Measurements from ENCODE around the gene IL20RA. TPM values are rescaled to one million over a fixed set of nuclear protein-coding genes. Genes with fewer than 3 reads are reported as not detected.

IL20RA gene
- total and polyA plus RNA-seq, 2 donors (not counting 3 experiments of a cell fraction or from before 2014, with no cell fraction given): not detected

DNA sequence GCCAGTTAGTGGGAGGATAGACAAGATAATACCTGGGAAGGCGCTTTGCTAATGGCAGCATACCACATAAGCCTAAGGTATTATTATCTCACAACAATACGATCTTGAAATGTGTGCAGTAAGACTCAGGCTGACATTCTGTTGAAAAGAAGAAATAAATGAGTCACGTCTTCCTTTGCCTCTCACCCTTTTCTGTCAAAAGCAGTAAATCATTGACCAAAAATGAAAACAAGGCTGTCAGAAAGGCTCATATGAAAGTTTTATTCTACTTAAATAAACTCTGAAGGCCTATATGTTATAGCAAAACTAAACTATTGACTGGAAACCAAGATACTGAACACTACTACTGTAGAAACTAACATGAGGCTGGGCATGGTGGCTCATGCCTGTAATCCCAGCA is 43.1 kb upstream of the IL20RA start:
- Histone ChIP-seq H3K9me3 (replicated peaks; ENCODE audit: control insufficient read depth, insufficient read depth, low read length) (no peaks in the 10 kb centered on the region), H3K4me2 (ENCODE audit: insufficient read depth, low read length) (no peak overlapping the region), H4K20me1 (replicated peaks; ENCODE audit: control insufficient read depth, extremely low read depth, insufficient read depth, low read length) (no peaks in the 10 kb centered on the region), H3K36me3 (ENCODE audit: control insufficient read depth in 2 of 2, extremely low read depth in 1 of 2, insufficient read depth in 2 of 2, low read length in 2 of 2) (no peaks in the 10 kb centered on the region), H3K4me1 (ENCODE audit: control insufficient read depth, extremely low read depth, insufficient read depth, low read length) (no peaks in the 10 kb centered on the region), H3K4me3 (replicated peaks in 1 of 3; ENCODE audit: insufficient read depth in 1 of 3, low read depth in 1 of 3, low read length in 3 of 3) (no peak overlapping the region), H3K27ac (ENCODE audit: insufficient read depth, low read depth, low read length) (no peak overlapping the region), H3K79me2 (ENCODE audit: control insufficient read depth, insufficient read depth, low read length) (no peaks in the 10 kb centered on the region), H3K9ac (replicated peaks; ENCODE audit: extremely low read depth, insufficient read depth, low read length) (no peak overlapping the region), H2AFZ (ENCODE audit: low read depth, low read length) (no peak overlapping the region), H3K27me3 (ENCODE audit: control insufficient read depth in 2 of 2, insufficient read depth in 2 of 2, low read length in 2 of 2) (no peaks in the 10 kb centered on the region), H3K9me1 (replicated peaks; ENCODE audit: control insufficient read depth, extremely low read depth, insufficient read depth, low read length) (no peaks in the 10 kb centered on the region)
- FAIRE-seq (no peak), DNase-seq (ENCODE audit: low read depth, low spot score) (no peak)
- BruUV-seq (replicated peaks): no TSS peak
- ChIA-PET CTCF (interaction anchor here (1.7 to 1.9 kb wide), 2 partner anchors 10 to 11 kb away, joined by 5 to 10 read pairs; no protein-coding TSS in a partner anchor), POLR2A (no interaction called here)
- dilution Hi-C loops (cut with MboI; ENCODE audit: extremely low pct_ligation_motif_present, low sequenced_read_pairs): no loop called here
- intact Hi-C loops (cut with micrococcal nuclease): no loop called here
- no peak for TF ChIP-seq EZH2 (IDR thresholded peaks at IDR 0.05; ENCODE audit: borderline replicate concordance, low read depth, low read length, severe bottlenecking)
- no peak for TF ChIP-seq GATA2 (IDR thresholded peaks at IDR 0.05; ENCODE audit: insufficient read depth, insufficient read length, low read depth, low read length)
- TF ChIP-seq, protein P1, sequence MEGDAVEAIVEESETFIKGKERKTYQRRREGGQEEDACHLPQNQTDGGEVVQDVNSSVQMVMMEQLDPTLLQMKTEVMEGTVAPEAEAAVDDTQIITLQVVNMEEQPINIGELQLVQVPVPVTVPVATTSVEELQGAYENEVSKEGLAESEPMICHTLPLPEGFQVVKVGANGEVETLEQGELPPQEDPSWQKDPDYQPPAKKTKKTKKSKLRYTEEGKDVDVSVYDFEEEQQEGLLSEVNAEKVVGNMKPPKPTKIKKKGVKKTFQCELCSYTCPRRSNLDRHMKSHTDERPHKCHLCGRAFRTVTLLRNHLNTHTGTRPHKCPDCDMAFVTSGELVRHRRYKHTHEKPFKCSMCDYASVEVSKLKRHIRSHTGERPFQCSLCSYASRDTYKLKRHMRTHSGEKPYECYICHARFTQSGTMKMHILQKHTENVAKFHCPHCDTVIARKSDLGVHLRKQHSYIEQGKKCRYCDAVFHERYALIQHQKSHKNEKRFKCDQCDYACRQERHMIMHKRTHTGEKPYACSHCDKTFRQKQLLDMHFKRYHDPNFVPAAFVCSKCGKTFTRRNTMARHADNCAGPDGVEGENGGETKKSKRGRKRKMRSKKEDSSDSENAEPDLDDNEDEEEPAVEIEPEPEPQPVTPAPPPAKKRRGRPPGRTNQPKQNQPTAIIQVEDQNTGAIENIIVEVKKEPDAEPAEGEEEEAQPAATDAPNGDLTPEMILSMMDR (IDR thresholded peaks at IDR 0.05; ENCODE audit: extremely low read depth in 1 of 2, insufficient read depth in 1 of 2, low read depth in 1 of 2, low read length in 2 of 2): no peak
- no peak for TF ChIP-seq FOS (IDR thresholded peaks at IDR 0.05; ENCODE audit: borderline replicate concordance, insufficient read depth, low read length)
- TF ChIP-seq, protein P2, sequence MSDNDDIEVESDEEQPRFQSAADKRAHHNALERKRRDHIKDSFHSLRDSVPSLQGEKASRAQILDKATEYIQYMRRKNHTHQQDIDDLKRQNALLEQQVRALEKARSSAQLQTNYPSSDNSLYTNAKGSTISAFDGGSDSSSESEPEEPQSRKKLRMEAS (IDR thresholded peaks at IDR 0.05; ENCODE audit: insufficient read depth, insufficient read length): no peak
- TF ChIP-seq POLR2AphosphoS5 (IDR thresholded peaks at IDR 0.05; ENCODE audit: insufficient read depth, low read depth, low read length): no peak
- TF ChIP-seq JUN (IDR thresholded peaks at IDR 0.05; ENCODE audit: borderline replicate concordance, insufficient read depth, insufficient read length, low read depth): no peak
- no peak for TF ChIP-seq POLR2A (IDR thresholded peaks at IDR 0.05; ENCODE audit: low read depth, low read length)
- TF ChIP-seq MYC (IDR thresholded peaks at IDR 0.05; ENCODE audit: low read depth, low read length): no peak

All from endothelial cell of umbilical vein (primary cell).